Common myeloid progenitor, CD34-positive (primary cell): Measurements from ENCODE around the gene DNAJC15.

Experiments used
- CTCF ChIA-PET: fragments of 350-600 bp; sonication (Branson Sonifier 250); formaldehyde crosslinking; loops from one replicate; lab custom pipeline; 2021; ENCODE audit warnings: antibody characterized with exemption; lab: Charles Lee
- POLR2A ChIA-PET: fragments of 350-600 bp; sonication (Branson Sonifier 250); formaldehyde crosslinking; loops from one replicate; lab custom pipeline; 2021; ENCODE audit warnings: antibody characterized with exemption; lab: Charles Lee
- DNase-seq, 3 donors: peaks; one replicate each; pipeline versions ENCODE4 v3.0.0 to v3.0.0-alpha.2; 2013
- H3K27ac ChIP-seq, 2 experiments: 1 replicate in 1 of 2; 2 replicates in 1 of 2; pipeline ENCODE4 v1.7.0; 2013; ENCODE audit warnings: inconsistent platforms in 2 of 2, low read length in 2 of 2, mild to moderate bottlenecking in 2 of 2, low read depth in 1 of 2, moderate library complexity in 1 of 2; ENCODE audit not compliant: severe bottlenecking in 2 of 2, insufficient read depth in 1 of 2, poor library complexity in 1 of 2
- H3K27me3 ChIP-seq, 5 experiments: replicated peaks in 2 of 5; 1 replicate in 3 of 5; 2 replicates in 2 of 5; pipeline versions ENCODE4 v1.6.1 to v1.7.0; 2013; ENCODE audit warnings: low read length in 4 of 5, mild to moderate bottlenecking in 2 of 5, moderate library complexity in 2 of 5, inconsistent platforms in 1 of 5; ENCODE audit not compliant: insufficient read depth in 5 of 5, control insufficient read depth in 4 of 5
- H3K36me3 ChIP-seq, 4 experiments: 1 replicate in 2 of 4; 2 replicates in 2 of 4; pipeline versions ENCODE4 v1.6.1 to v1.7.0; 2013; ENCODE audit warnings: low read length in 3 of 4, control low read depth in 1 of 4, mild to moderate bottlenecking in 1 of 4; ENCODE audit not compliant: control insufficient read depth in 4 of 4, insufficient read depth in 4 of 4
- H3K4me1 ChIP-seq, 4 experiments: 1 replicate in 3 of 4; 2 replicates in 1 of 4; pipeline versions ENCODE4 v1.6.1 to v1.7.1; 2013; ENCODE audit warnings: low read length in 3 of 4, mild to moderate bottlenecking in 3 of 4, control low read depth in 1 of 4, inconsistent platforms in 1 of 4, moderate library complexity in 1 of 4; ENCODE audit not compliant: control insufficient read depth in 4 of 4, insufficient read depth in 4 of 4; ENCODE audit errors: control extremely low read depth in 1 of 4
- H3K4me3 ChIP-seq, 7 experiments: 1 replicate in 4 of 7; 2 replicates in 3 of 7; pipeline versions ENCODE4 v1.5.1 to v1.7.0; 2013; ENCODE audit warnings: mild to moderate bottlenecking in 7 of 7, low read length in 6 of 7, moderate library complexity in 6 of 7, inconsistent platforms in 2 of 7, low read depth in 2 of 7, control low read depth in 1 of 7; ENCODE audit not compliant: insufficient read depth in 4 of 7, control insufficient read depth in 1 of 7; ENCODE audit errors: extremely low read depth in 1 of 7
- H3K9me3 ChIP-seq, 5 experiments: 1 replicate in 4 of 5; 2 replicates in 1 of 5; pipeline versions ENCODE4 v1.6.1 to v1.7.1; 2013; ENCODE audit warnings: low read length in 4 of 5, mild to moderate bottlenecking in 2 of 5, inconsistent platforms in 1 of 5, low read depth in 1 of 5, moderate library complexity in 1 of 5; ENCODE audit not compliant: control insufficient read depth in 4 of 5, insufficient read depth in 2 of 5; ENCODE audit errors: control extremely low read depth in 1 of 5
- WGBS: methylation state at CpG from one replicate; pipeline ENCODE4 v1.1.5; 2013; ENCODE audit not compliant: insufficient coverage; 5-methylcytosine and 5-hydroxymethylcytosine counted together

The DNAJC15 gene

GRCh38 chr13:43008596-43008995, 14.8 kb upstream of the DNAJC15 start:
- WGBS, result 100% methylated on average over 1 of the region's 3 CpGs
- ChIA-PET CTCF (no interaction called here), POLR2A (no interaction called here)
- peaks cover 0 to 2% (median 0%) of the 10 kb centered on the region in 4 experiments for H3K4me1 ChIP-seq
- H3K27ac ChIP-seq, result no peak overlapping the region
- H3K27me3 ChIP-seq, result no peaks in the 10 kb centered on the region
- H3K4me3 ChIP-seq, result no peak overlapping the region
- H3K36me3 ChIP-seq, result no peaks in the 10 kb centered on the region
- H3K9me3 ChIP-seq, result no peaks in the 10 kb centered on the region
- DNase-seq, result no peak

GRCh38 chr13:43009506-43009905, 13.9 kb upstream of the DNAJC15 start:
- ChIA-PET POLR2A (no interaction called here), CTCF (no interaction called here)
- H3K36me3 ChIP-seq, result no peaks in the 10 kb centered on the region
- no peaks in the 10 kb centered on the region for H3K9me3 ChIP-seq
- H3K4me3 ChIP-seq, result no peak overlapping the region
- no CpG with 5 or more reads among the region's 1 CpG for WGBS
- H3K27ac ChIP-seq, result no peak overlapping the region
- no peaks in the 10 kb centered on the region for H3K27me3 ChIP-seq
- peaks cover 0 to 2% (median 0%) of the 10 kb centered on the region in 4 experiments for H3K4me1 ChIP-seq
- DNase-seq, result no peak

GRCh38 chr13:43014162-43014561, 9.2 kb upstream of the DNAJC15 start:
- H3K4me1 ChIP-seq, result no peaks in the 10 kb centered on the region
- H3K9me3 ChIP-seq, result no peaks in the 10 kb centered on the region
- H3K4me3 ChIP-seq, result no peak overlapping the region
- H3K27ac ChIP-seq, result no peak overlapping the region
- CTCF ChIA-PET, result interaction anchor here (1.0 to 1.3 kb wide), 2 partner anchors 9 kb away, joined by 4 to 6 read pairs; partner anchors contain the start of gene DNAJC15
- 92% methylated on average over 3 of the region's 3 CpGs for WGBS
- POLR2A ChIA-PET, result no interaction called here
- no peak for DNase-seq
- no peaks in the 10 kb centered on the region for H3K27me3 ChIP-seq
- no peaks in the 10 kb centered on the region for H3K36me3 ChIP-seq

- no peaks in the 10 kb centered on the region for H3K36me3 ChIP-seq
- no peaks in the 10 kb centered on the region for H3K27me3 ChIP-seq
- CTCF ChIA-PET, result interaction anchor here (1.2 to 1.6 kb wide), 2 partner anchors 10 to 19 kb away, joined by 3 read pairs; no protein-coding TSS in a partner anchor
- no peak for DNase-seq
- H3K9me3 ChIP-seq, result no peaks in the 10 kb centered on the region
- POLR2A ChIA-PET, result no interaction called here
- no peak overlapping the region for H3K4me3 ChIP-seq
- H3K4me1 ChIP-seq, result no peaks in the 10 kb centered on the region
- H3K27ac ChIP-seq, result no peak overlapping the region
- 92% methylated on average over 2 of the region's 5 CpGs for WGBS
These were observed 7.2 kb upstream of the DNAJC15 start for GRCh38 chr13:43016226-43016625.

- ChIA-PET CTCF (interaction anchor here (1.5 kb wide), 1 partner anchor 27 kb away, joined by 3 read pairs; no protein-coding TSS in a partner anchor), POLR2A (no interaction called here)
- Histone ChIP-seq H3K4me1 (peaks cover 0 to 15% (median 13%) of the 10 kb centered on the region in 4 experiments), H3K27ac (no peak overlapping the region), H3K9me3 (no peaks in the 10 kb centered on the region), H3K4me3 (no peak overlapping the region), H3K27me3 (no peaks in the 10 kb centered on the region), H3K36me3 (no peaks in the 10 kb centered on the region)
- no peak for DNase-seq
- 100% methylated on average over 2 of the region's 2 CpGs for WGBS
These were observed 3.6 kb upstream of the DNAJC15 start for GRCh38 chr13:43019811-43020210.

- CTCF ChIA-PET, result interaction anchor here (0.8 kb wide), 1 partner anchor 47 kb away, joined by 3 read pairs; no protein-coding TSS in a partner anchor
- WGBS, result no CpG with 5 or more reads among the region's 1 CpG
- no peak overlapping the region for H3K27ac ChIP-seq
These were observed 2.6 kb upstream of the DNAJC15 start for GRCh38 chr13:43020794-43021193.

GRCh38 chr13:43021926-43022670, 1.3 kb upstream of the DNAJC15 start:
- WGBS, result 100% methylated on average over 7 of the region's 11 CpGs
- POLR2A ChIA-PET, result no interaction called here
- peaks cover 0 to 19% (median 17%) of the 10 kb centered on the region in 4 experiments for H3K4me1 ChIP-seq
- CTCF ChIA-PET, result interaction anchor here (1.6 to 2.8 kb wide), 4 partner anchors 8 to 782 kb away, joined by 3 to 8 read pairs (median 6); partner anchors contain the start of gene EPSTI1
- no peak for DNase-seq
- no peaks in the 10 kb centered on the region for H3K9me3 ChIP-seq
- H3K27ac ChIP-seq, result no peak overlapping the region
- H3K36me3 ChIP-seq, result no peaks in the 10 kb centered on the region
- H3K27me3 ChIP-seq, result no peaks in the 10 kb centered on the region
- H3K4me3 ChIP-seq, result no peak overlapping the region

More at GRCh38 chr13:43020794-43021193, 2.6 kb upstream of the DNAJC15 start:
- no peak for DNase-seq
- POLR2A ChIA-PET, result interaction anchor here (0.6 kb wide), 1 partner anchor 12 kb away, joined by 3 read pairs; no protein-coding TSS in a partner anchor
- Histone ChIP-seq H3K4me3 (no peak overlapping the region), H3K36me3 (no peaks in the 10 kb centered on the region), H3K4me1 (peaks cover 0 to 19% (median 17%) of the 10 kb centered on the region in 4 experiments), H3K9me3 (no peaks in the 10 kb centered on the region), H3K27me3 (no peaks in the 10 kb centered on the region)
